ENCODE results near the gene DRAP1.

The DRAP1 gene

GRCh38 chr11:65965986-65966762 lies 46.9 kb downstream of the DRAP1 start:
- no peak for DNase-seq

- DNase-seq = no peak
These were observed 48.2 kb downstream of the DRAP1 start for GRCh38 chr11:65967329-65967934.

GRCh38 chr11:65968600-65969482 lies 49.6 kb downstream of the DRAP1 start:
- no peak for DNase-seq
